Thyroid gland (tissue), 4 donors: ENCODE data around the gene CLOCK. TPM values are rescaled to one million over a fixed set of nuclear protein-coding genes. Genes with fewer than 3 reads are reported as not detected.
A peak's percentile ranks its signal among the peaks of the same experiment; 100 is the strongest.

Source experiments
- DNase-seq, 2 donors: peaks; one replicate each; pipeline ENCODE4 v3.0.0-alpha.2; 2019
- H3K27ac ChIP-seq, 3 donors: fragments of 200-600 bp; sonication (generic); 1 replicate in 2 of 3; 2 replicates in 1 of 3; pipeline ENCODE4 v1.5.1; 2016 to 2019; ENCODE audit warnings: mild to moderate bottlenecking in 1 of 3, moderate library complexity in 1 of 3
- H3K27me3 ChIP-seq: fragments of 200-600 bp; sonication (generic); one replicate; pipeline ENCODE4 v1.5.1; 2019
- H3K36me3 ChIP-seq, 2 donors: fragments of 200-600 bp; sonication (generic); one replicate each; pipeline ENCODE4 v1.5.1; 2016 to 2019
- H3K4me1 ChIP-seq, 2 donors: fragments of 200-600 bp; sonication (generic); one replicate each; pipeline ENCODE4 v1.5.1; 2017 to 2019
- H3K4me3 ChIP-seq, 3 donors: fragments of 200-600 bp; sonication (generic); replicated peaks in 1 of 3; 1 replicate in 2 of 3; 2 replicates in 1 of 3; pipeline ENCODE4 v1.5.1; 2016; ENCODE audit warnings: mild to moderate bottlenecking in 1 of 3
- H3K9me3 ChIP-seq: fragments of 200-600 bp; sonication (generic); one replicate; pipeline ENCODE4 v1.5.1; 2017
- CTCF ChIP-seq, 6 experiments: fragments of 200-600 bp in 3 of 6; fragments of 450-650 bp in 3 of 6; sonication (generic) in 3 of 6; IDR thresholded peaks; one replicate each; pipeline ENCODE4 v1.5.1; 2016 to 2019; ENCODE audit warnings: antibody characterized with exemption in 6 of 6, mild to moderate bottlenecking in 2 of 6, inconsistent platforms in 1 of 6, moderate library complexity in 1 of 6
- POLR2A ChIP-seq, 2 donors: fragments of 450-650 bp; IDR thresholded peaks; one replicate each; pipeline ENCODE4 v1.6.1; 2017; ENCODE audit warnings: antibody characterized with exemption in 2 of 2, mild to moderate bottlenecking in 2 of 2, moderate library complexity in 1 of 2
- WGBS, 2 donors: methylation state at CpG; one replicate each; pipeline ENCODE4 v1.1.5; 2017; 5-methylcytosine and 5-hydroxymethylcytosine counted together
- intact Hi-C: fragments of 100-400 bp; cut with DNase I; formaldehyde crosslinking; loops from one replicate; pipeline ENCODE4 v1.15.1; 2023
- total RNA-seq, 4 donors: library from RNA; depleted of rRNA; stranded (reverse); fragments of >200 nt; gene quantifications; one replicate each; pipeline ENCODE4 v1.2.3, GENCODE V29; 2016

CLOCK gene
- total RNA-seq, 4 donors from 2014 or later, result 26.1 to 60.3 (median 31.6) TPM

- intact Hi-C loops, result no loop called here
- no peaks in the 10 kb centered on the region for H3K27me3 ChIP-seq
- no peak for TF ChIP-seq POLR2A (IDR thresholded peaks at IDR 0.05)
- no peak for TF ChIP-seq CTCF (IDR thresholded peaks at IDR 0.05)
- H3K36me3 ChIP-seq, result no peaks in the 10 kb centered on the region
- H3K9me3 ChIP-seq, result no peaks in the 10 kb centered on the region
- peak overlapping the region in 2 of 3 donors; percentile 99 to 100 for H3K27ac ChIP-seq
- peak overlapping the region in 1 of 3 donors; percentile 94 for H3K4me3 ChIP-seq
- WGBS, 2 donors, result 63 to 76% methylated on average over 4 of the region's 4 CpGs
- peaks cover 4% of the 10 kb centered on the region in 2 donors for H3K4me1 ChIP-seq
- no peak for DNase-seq
Measured at GRCh38 chr4:55547918-55548317, 1.2 kb upstream of the CLOCK start.

DNA sequence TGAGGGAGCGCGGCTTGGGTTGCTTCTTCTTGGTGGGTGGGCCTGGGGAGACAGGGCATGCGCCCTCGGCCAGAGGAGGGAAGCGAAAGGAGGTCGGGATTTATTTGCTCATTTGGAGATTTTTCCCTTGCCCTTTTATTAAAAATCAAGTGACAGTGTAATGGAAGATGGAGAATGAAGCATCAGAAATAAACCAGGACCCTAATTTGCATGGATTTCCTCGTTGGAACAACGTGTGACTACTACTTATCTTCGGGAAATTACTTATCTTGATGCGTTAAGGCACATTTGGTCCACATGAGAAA is 709 bp upstream of the CLOCK start:
- no peaks in the 10 kb centered on the region for H3K27me3 ChIP-seq
- H3K4me3 ChIP-seq, result peak overlapping the region; percentile 73 to 94 (median 82)
- DNase-seq, result peak in 1 of 2 donors; percentile 23
- H3K36me3 ChIP-seq, result no peaks in the 10 kb centered on the region
- no peaks in the 10 kb centered on the region for H3K9me3 ChIP-seq
- intact Hi-C loops, result no loop called here
- peak overlapping the region; percentile 96 to 100 (median 99) for H3K27ac ChIP-seq
- H3K4me1 ChIP-seq, result peaks cover 4% of the 10 kb centered on the region in 2 donors
- no peak for TF ChIP-seq CTCF (IDR thresholded peaks at IDR 0.05)
- TF ChIP-seq POLR2A (IDR thresholded peaks at IDR 0.05), result no peak
- WGBS, 2 donors, result 1 to 2% methylated on average over 10 of the region's 10 CpGs

GRCh38 chr4:55546506-55546755 is 278 bp downstream of the CLOCK start:
- H3K36me3 ChIP-seq, result no peaks in the 10 kb centered on the region
- TF ChIP-seq POLR2A (IDR thresholded peaks at IDR 0.05), result no peak
- no peak for TF ChIP-seq CTCF (IDR thresholded peaks at IDR 0.05)
- no peak for DNase-seq
- H3K4me1 ChIP-seq, result peaks cover 4% of the 10 kb centered on the region in 2 donors
- no peaks in the 10 kb centered on the region for H3K27me3 ChIP-seq
- peak overlapping the region; percentile 96 to 100 (median 99) for H3K27ac ChIP-seq
- no peaks in the 10 kb centered on the region for H3K9me3 ChIP-seq
- 2% methylated on average over 10 of the region's 16 CpGs; no CpG with 5 or more reads in 1 of the 2 donors for WGBS, 2 donors
- intact Hi-C loops, result no loop called here
- H3K4me3 ChIP-seq, result peak overlapping the region; percentile 73 to 94 (median 82)

- WGBS, 2 donors, result 0 to 1% methylated on average over 9 to 44 of the region's 87 CpGs
- Histone ChIP-seq H3K27ac (peak overlapping the region; percentile 96 to 100 (median 99)), H3K9me3 (no peaks in the 10 kb centered on the region), H3K4me1 (peaks cover 4% of the 10 kb centered on the region in 2 donors), H3K4me3 (peak overlapping the region; percentile 66 to 94 (median 73)), H3K36me3 (no peaks in the 10 kb centered on the region), H3K27me3 (no peaks in the 10 kb centered on the region)
- intact Hi-C loops, result no loop called here
- DNase-seq, result peak; percentile 80 to 83
- TF ChIP-seq POLR2A (IDR thresholded peaks at IDR 0.05), result peak in 1 of 2 donors; percentile 52
- no peak for TF ChIP-seq CTCF (IDR thresholded peaks at IDR 0.05)
Measured at GRCh38 chr4:55545641-55546505, 836 bp downstream of the CLOCK start.

GRCh38 chr4:55545151-55545550 is 1.6 kb downstream of the CLOCK start:
- 4 to 6% methylated on average over 6 of the region's 6 CpGs for WGBS, 2 donors
- intact Hi-C loops, result no loop called here
- DNase-seq, result no peak
- H3K9me3 ChIP-seq, result no peaks in the 10 kb centered on the region
- H3K4me1 ChIP-seq, result peaks cover 4% of the 10 kb centered on the region in 2 donors
- no peaks in the 10 kb centered on the region for H3K36me3 ChIP-seq
- peak overlapping the region; percentile 96 to 100 (median 99) for H3K27ac ChIP-seq
- H3K4me3 ChIP-seq, result peak overlapping the region in 2 of 3 donors; percentile 73 to 94
- no peak for TF ChIP-seq POLR2A (IDR thresholded peaks at IDR 0.05)
- no peak for TF ChIP-seq CTCF (IDR thresholded peaks at IDR 0.05)
- H3K27me3 ChIP-seq, result no peaks in the 10 kb centered on the region
